NCI-H446 (cell line): ENCODE data around the gene AK1.
"Not testable (repeated sequence)": the region's sequence is repeated elsewhere in the genome, so short reads cannot be mapped to it uniquely, and the experiment has no call there.

Experiments
- DNase-seq, 2 experiments: peaks; one replicate each; lab custom pipeline; 2025; lab: John Stamatoyannopoulos, UW

Gene AK1

GRCh38 chr9:127847833-127848755 lies 29.4 kb downstream of the AK1 start:
- no peak for DNase-seq

GRCh38 chr9:127847178-127847510 lies 30.3 kb downstream of the AK1 start:
- no peak for DNase-seq

GRCh38 chr9:127846443-127847177 lies 30.9 kb downstream of the AK1 start:
- DNase-seq: no peak

GRCh38 chr9:127845619-127846018 lies 31.9 kb downstream of the AK1 start:
- not testable (repeated sequence) for DNase-seq

GRCh38 chr9:127844821-127845359 lies 32.6 kb downstream of the AK1 start:
- DNase-seq: no peak

- no peak for DNase-seq
Observed at GRCh38 chr9:127841087-127841835, 36.2 kb downstream of the AK1 start.

GRCh38 chr9:127838375-127839078 lies 38.9 kb downstream of the AK1 start:
- no peak for DNase-seq

GRCh38 chr9:127837346-127837745 lies 40.1 kb downstream of the AK1 start:
- no peak for DNase-seq

- not testable (repeated sequence) for DNase-seq
Observed at GRCh38 chr9:127836561-127836960, 40.9 kb downstream of the AK1 start.

- no peak for DNase-seq
Observed at GRCh38 chr9:127835991-127836516, 41.4 kb downstream of the AK1 start.

- no peak for DNase-seq
Observed at GRCh38 chr9:127833555-127833954, 43.9 kb downstream of the AK1 start.

- no peak for DNase-seq
Observed at GRCh38 chr9:127832248-127832647, 45.2 kb downstream of the AK1 start.

GRCh38 chr9:127829205-127829906 lies 48.1 kb downstream of the AK1 start:
- DNase-seq: no peak

GRCh38 chr9:127828262-127829031 lies 49.0 kb downstream of the AK1 start:
- DNase-seq: no peak

- DNase-seq: no peak
Observed at GRCh38 chr9:127826253-127826913, 51.1 kb downstream of the AK1 start.

- DNase-seq: no peak
Observed at GRCh38 chr9:127825319-127826051, 52.0 kb downstream of the AK1 start.

GRCh38 chr9:127822108-127822507 lies 55.4 kb downstream of the AK1 start:
- no peak for DNase-seq

- DNase-seq: no peak
Observed at GRCh38 chr9:127818574-127818973, 58.9 kb downstream of the AK1 start.
